ENCODE measurements around the gene BRD4. TPM values are rescaled to one million over a fixed set of nuclear protein-coding genes. Genes with fewer than 3 reads are reported as not detected.

The BRD4 gene
- total RNA-seq, 1 experiment from 2014 or later, result 9.1 TPM

GRCh38 chr19:15313649-15314279 lies 18.6 kb downstream of the BRD4 start:
- no peak for DNase-seq (ENCODE audit: low read depth)

- DNase-seq (ENCODE audit: low read depth), result no peak
These were observed 25.2 kb downstream of the BRD4 start for GRCh38 chr19:15307169-15307568.

- no peak for DNase-seq (ENCODE audit: low read depth)
These were observed 26.6 kb downstream of the BRD4 start for GRCh38 chr19:15305582-15306334.

GRCh38 chr19:15304140-15304705 lies 28.1 kb downstream of the BRD4 start:
- no peak for DNase-seq (ENCODE audit: low read depth)

- DNase-seq (ENCODE audit: low read depth), result no peak
These were observed 29.1 kb downstream of the BRD4 start for GRCh38 chr19:15303105-15303780.

- peak; percentile 52 for DNase-seq (ENCODE audit: low read depth)
These were observed 31.7 kb downstream of the BRD4 start for GRCh38 chr19:15300533-15301197.

- DNase-seq (ENCODE audit: low read depth), result peak; percentile 89
These were observed 32.5 kb downstream of the BRD4 start for GRCh38 chr19:15299568-15300409.

GRCh38 chr19:15298847-15299567 lies 33.3 kb downstream of the BRD4 start:
- DNase-seq (ENCODE audit: low read depth), result no peak

- DNase-seq (ENCODE audit: low read depth), result peak; percentile 91
These were observed 34.7 kb downstream of the BRD4 start for GRCh38 chr19:15297416-15298224.

GRCh38 chr19:15296841-15297415 lies 35.4 kb downstream of the BRD4 start:
- DNase-seq (ENCODE audit: low read depth), result no peak

- DNase-seq (ENCODE audit: low read depth), result no peak
These were observed 36.0 kb downstream of the BRD4 start for GRCh38 chr19:15296353-15296752.

- no peak for DNase-seq (ENCODE audit: low read depth)
These were observed 37.8 kb downstream of the BRD4 start for GRCh38 chr19:15294561-15294990.

GRCh38 chr19:15293781-15294491 lies 38.4 kb downstream of the BRD4 start:
- no peak for DNase-seq (ENCODE audit: low read depth)

GRCh38 chr19:15292847-15293582 lies 39.3 kb downstream of the BRD4 start:
- no peak for DNase-seq (ENCODE audit: low read depth)

GRCh38 chr19:15292140-15292539 lies 40.2 kb downstream of the BRD4 start:
- DNase-seq (ENCODE audit: low read depth), result no peak

- no peak for DNase-seq (ENCODE audit: low read depth)
These were observed 40.8 kb downstream of the BRD4 start for GRCh38 chr19:15291548-15292021.

GRCh38 chr19:15291089-15291488 lies 41.2 kb downstream of the BRD4 start:
- DNase-seq (ENCODE audit: low read depth), result peak; percentile 61

- DNase-seq (ENCODE audit: low read depth), result no peak
These were observed 42.2 kb downstream of the BRD4 start for GRCh38 chr19:15290166-15290565.

Measured in RPMI7951 (cell line).